NB4 (cell line): ENCODE measurements around the gene PRPS1.

Experiments used
- CTCF ChIP-seq: IDR thresholded peaks from one replicate; pipeline ENCODE4 v1.5.1; 2012; ENCODE audit warnings: low read depth, low read length
- MYC ChIP-seq: IDR thresholded peaks from 2 replicates; pipeline ENCODE4 v1.6.1; 2011; ENCODE audit warnings: low read depth, low read length
- POLR2A ChIP-seq: IDR thresholded peaks from 2 replicates; pipeline ENCODE4 v1.6.1; 2011; ENCODE audit warnings: mild to moderate bottlenecking; ENCODE audit not compliant: insufficient read length; ENCODE audit errors: extremely low read depth
- TF ChIP-seq, protein P1 (sequence below): IDR thresholded peaks from 2 replicates; pipeline ENCODE4 v1.6.1; 2011; ENCODE audit warnings: low read depth, low read length

DNA sequence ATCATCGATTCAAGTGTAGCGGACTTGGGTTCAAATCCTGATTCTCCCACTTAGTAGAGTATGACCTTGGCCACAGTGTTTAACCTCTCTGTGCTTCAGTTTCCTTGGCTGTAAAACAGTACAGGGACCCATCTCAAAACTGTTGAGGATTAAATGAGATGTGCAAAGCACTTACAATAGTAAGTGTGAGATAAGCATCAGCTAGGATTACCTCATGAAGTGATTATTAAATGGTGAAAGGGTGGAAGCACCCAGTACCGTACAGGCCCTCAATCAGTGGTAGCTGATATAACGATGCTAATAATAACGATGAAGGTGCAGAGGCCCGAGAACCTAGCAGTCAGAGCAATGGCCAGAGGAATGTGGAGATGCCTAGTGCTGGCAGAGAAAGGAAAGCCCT lies 45.1 kb downstream of the PRPS1 start:
- TF ChIP-seq CTCF (no peak), POLR2A (no peak), MYC (no peak; the same call in 1 of the 2 replicates)
- TF ChIP-seq, protein P1, sequence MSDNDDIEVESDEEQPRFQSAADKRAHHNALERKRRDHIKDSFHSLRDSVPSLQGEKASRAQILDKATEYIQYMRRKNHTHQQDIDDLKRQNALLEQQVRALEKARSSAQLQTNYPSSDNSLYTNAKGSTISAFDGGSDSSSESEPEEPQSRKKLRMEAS, result no peak
